Left forelimb (tissue), 1 donor: ENCODE measurements around the gene RNU1-2.
A peak's percentile ranks its signal among the peaks of the same experiment; 100 is the strongest.
"Not testable (repeated sequence)": the region's sequence is repeated elsewhere in the genome, so short reads cannot be mapped to it uniquely, and the experiment has no call there.

Source experiments
- DNase-seq: peaks from one replicate; pipeline ENCODE4 v3.0.0-alpha.2; 2018; ENCODE audit warnings: low spot score

RNU1-2 gene

DNA sequence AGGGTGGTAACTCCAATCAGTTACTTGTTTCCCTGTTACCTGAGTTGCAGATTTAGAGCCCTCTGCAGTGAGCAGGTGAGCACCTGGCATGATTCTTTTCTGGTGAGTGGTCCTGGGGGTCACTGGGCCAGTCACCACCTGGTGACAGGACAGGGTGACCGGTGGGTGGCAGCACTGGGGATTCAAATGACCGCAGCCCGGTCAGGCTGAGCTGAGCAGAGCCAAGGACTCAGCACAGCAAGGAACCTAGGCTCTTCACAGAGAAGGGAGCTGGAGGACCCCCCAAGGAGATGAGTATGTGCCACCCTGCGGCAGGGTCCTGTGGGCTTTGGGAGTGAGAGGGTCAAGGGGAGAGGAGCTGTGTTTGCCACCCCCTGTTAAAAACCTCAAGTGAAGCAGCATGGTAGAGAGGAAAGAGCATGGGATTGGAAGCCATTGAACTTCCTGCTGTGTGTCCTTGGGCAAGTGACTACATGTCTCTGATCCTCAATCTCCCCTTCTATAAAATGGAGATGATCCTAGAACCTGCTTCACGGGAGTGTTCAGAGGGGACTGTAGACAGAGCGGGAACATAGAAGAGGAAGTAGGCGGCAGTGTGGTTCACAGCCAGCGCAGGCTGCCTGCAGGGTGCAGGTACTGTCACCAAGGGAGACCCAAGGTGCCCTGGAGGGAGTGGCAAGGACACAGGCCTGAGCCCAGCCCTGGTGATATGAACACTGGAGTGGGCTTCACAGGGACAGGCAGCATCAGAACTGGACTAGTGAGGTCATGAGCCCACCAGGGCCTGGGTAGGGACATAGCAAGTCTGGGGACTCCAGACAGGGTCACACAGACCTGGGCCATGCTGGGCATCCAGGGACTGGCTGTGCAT lies 16.3 kb downstream of the RNU1-2 start:
- not testable (repeated sequence) for DNase-seq

DNA sequence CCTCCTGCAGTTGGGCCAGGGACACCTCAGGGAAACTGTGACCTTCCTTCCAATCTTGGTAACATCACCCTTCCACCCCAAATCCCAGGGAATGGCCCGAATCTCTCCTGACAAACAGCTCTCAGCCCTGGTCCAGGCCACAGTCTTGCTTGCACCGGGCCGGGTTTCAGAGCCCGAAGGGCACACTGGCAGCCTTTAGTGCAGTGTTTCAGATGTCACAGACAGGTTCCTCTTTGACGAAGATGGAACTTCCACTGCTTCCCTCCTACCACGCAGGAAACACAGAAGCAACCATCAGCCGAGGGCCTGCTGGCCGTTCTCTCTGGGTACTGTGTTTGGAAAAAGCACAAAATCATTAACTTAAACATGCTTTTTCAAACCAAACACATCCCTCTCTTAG lies 17.0 kb downstream of the RNU1-2 start:
- DNase-seq, result not testable (repeated sequence)

DNA sequence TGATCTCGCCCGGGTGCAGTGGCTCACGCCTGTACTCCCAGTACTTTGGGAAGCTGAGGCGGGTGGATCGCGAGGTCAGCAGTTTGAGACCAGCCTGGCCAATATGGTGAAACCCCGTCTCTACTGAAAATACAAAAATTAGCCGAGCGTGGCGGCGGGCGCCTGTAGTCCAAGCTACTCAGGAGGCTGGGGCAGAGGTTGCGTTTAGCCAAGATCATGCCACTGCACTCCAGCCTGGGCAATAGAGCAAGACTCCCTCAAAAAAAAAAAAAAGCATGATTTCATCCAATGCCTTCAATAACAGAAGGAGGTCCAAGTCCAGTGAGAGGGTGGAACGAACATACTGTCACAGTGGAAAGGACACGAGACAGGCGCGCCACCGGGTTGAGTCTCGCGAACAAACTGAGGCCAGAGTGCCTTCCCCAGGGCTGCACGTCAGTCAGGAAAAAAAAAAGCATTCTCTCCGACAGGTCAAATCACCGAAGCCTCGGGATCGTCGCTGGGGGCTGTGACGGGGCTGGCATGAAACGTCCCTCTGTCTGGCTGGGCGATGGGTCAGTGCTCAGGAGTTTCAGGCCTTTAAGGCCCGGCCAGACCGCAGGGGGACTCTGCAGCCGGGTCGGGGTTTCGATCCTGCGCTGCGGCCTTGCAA lies 17.5 kb downstream of the RNU1-2 start:
- DNase-seq, result no peak

DNA sequence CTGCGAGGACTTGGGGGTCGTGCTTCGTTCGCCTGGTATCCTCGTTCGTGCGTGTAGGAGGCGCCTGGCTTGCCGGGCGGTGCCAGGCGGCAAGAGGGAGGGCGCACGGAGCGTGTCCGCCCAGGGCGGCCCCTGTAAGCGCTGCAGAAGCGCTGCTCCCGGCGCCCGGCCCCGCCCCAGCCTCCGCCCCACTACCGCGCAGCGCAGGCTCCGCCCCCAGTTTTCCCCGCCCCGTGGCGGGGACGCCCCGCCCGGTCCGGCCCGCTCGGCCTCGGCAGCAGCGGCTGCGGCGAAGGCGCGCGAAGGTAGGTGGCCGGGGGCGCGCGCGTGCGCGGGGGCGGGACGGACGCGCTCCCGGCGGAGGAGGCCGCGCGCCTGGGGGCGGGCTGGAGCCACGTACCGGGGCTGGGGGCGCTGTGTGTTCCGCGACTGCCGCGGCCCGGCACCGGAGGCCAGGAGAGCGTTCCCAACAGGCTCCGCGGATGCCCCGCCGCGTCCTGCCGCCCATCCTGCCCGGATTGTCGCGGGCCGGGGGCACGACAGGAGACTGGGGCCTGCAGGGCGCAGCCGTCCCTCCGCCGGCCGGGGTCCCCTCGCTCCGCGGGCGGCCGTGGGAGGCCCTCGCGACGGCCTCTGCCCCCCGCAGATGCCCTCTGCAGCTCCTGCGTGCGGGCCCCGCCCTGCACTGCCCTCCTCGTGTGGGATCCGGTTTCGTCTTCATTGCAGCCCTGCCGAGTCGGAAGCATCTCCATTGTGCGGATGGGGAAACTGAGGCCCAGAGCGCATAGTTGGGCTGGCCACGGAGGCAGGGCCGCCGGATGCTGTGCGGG lies 18.3 kb downstream of the RNU1-2 start:
- peak; percentile 98 for DNase-seq

DNA sequence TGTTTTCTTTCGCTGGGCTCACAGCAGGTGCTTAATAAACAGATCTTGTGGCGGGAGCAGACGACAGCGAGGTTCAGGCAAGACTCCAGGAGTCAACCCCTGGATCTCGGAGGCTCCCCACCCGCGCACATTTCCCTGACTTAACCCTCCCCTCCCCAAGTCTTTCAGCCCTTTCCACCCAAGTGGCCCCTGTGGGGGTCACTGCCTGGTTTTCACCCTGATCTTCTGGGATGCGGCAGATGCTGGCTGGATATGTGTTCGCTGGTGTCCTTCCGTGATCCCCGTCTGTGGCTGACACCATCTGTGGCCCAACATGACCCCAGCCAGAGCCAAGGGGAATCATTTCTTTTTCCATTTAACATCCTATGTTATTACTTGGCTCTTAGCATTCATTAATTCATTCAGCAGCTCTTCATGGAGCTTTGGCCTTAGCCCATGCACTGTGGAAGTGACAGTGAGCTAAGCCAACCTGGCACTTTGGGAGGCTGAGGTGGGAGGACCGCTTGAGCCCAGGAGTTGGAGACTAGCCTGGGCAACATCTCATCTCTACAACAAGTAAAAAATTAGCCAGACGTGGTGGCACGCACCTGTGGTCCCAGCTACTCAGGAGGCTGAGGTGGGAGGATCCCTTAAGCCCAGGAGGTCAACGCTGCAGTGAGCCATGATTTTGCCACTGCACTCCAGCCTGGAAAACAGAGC lies 19.3 kb downstream of the RNU1-2 start:
- not testable (repeated sequence) for DNase-seq

DNA sequence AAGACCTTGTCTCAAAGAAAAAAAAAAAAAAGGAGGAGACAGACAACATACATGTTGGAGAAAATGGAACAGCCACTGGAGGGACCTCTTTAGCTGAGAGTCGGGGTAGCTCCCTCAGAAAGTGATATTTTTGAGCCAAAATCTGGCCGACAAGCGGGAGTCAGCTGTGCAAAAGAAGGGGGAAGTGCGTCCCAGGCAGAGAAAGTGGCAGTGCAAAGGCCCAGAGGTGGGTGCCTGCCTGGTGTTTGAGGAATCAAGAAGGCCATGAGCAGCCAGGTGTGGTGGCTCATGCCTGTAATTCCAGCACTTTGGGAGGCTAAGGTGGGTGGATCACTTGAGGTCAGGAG lies 19.8 kb downstream of the RNU1-2 start:
- DNase-seq, result no peak

DNA sequence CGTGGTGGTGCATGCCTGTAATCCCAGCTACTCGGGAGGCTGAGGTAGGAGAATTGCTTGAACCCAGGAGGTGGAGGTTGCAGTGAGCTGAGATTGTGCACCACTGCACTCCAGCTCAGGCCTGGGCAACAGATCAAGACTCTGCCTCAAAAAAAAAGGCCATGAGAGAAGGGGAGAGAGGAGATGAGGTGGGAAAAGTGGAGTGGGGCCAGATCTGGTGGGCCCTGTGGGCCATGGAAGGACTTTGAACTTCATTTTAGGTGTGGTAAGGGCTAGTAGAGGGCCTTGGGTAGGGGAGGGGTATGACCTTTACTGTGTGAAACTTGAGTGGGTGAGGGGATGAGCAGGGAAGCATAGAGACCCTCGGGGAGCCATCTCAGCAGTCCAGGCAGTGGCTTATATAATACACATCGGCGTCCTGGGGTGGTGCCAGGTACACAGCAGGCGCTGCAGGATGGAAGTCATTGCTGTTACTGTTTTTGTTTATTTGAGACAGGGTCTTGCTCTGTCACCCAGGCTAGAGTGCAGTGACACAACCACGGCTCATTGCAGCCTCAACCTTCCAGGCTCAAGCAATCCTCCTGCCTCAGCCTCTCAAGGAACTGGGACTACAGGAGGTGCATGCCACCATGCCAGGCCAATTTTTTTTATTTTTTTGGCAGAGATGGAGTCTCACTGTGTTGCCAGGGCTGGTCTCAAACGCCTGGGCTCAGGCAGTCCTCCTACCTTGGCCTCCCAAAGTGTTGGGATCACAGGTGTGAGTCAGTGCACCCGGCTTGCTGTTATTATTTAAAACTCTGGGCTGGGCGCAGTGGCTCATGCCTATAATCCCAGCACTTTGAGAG lies 20.5 kb downstream of the RNU1-2 start:
- DNase-seq, result not testable (repeated sequence)

DNA sequence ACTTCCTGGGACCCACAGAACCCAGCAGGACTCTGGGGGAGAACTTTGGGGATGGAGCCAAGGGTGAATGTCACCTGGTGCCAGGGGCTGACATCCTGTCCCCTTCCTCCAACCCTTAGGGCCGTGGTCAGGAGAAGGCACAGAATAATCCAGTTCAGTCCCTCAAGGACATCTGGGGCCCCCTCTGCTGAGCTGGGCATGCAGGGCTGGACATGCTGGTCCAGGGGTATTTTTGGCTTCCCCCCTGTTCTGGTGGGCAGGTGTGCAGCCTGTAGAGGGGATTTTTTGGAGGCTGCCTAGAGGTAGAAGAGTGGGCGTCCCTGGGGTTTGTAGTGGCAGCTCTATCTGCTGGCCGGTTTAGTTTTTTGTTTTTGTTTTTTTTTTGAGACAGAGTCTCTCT lies 22.6 kb downstream of the RNU1-2 start:
- no peak for DNase-seq

DNA sequence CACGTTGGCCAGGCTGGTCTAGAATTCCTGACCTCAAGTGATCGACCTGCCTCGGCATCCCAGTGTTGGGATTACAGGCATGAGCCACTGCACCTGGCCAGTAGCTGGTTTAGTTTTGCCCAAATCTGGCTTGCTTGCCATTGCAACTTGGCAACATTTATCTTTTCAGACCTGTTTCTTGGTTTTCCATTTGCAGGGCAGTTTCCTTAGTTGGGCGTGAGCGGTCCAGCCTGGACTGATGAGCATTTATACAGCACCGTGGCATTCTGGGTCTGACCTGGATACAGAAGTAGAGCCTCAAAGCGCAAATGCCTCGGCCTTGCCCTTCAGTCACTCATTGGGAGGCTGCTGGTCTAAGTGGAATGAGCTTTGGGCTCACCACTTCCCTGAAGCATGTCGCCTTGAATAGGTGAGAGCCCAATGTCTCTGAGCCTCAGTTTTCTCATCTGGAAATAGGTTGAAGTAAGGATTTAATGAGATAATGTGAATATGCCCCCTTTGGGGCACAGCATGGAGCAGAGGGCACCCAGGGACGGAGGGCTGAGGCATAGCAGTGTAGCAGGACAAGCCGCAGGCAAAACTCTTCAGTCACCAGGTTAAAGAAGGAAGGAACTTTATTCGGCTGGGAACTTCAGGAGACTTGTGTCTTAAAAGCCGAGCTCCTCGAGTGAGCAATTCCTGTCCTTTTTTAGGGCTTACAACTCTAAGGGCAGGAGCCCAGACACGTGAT lies 23.3 kb downstream of the RNU1-2 start:
- not testable (repeated sequence) for DNase-seq

DNA sequence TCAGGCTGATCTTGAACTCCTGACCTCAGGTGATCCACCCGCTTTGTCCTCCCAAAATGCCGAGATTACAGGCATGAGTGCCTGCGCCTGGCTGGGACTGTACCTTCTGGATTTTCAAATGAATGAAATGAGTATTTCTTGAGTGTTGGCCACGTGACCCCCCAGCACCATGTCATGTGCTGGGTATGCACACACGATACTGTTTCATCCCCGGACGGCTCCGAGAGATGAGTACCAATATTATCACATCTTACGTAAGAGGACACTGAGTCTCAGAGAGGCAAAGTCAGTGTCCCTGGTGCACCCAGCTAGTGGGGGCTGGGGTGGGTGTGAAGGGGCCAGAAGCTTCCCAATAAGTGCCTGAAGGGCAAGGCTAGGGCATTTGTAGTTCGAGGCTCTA lies 25.2 kb downstream of the RNU1-2 start:
- DNase-seq, result no peak

DNA sequence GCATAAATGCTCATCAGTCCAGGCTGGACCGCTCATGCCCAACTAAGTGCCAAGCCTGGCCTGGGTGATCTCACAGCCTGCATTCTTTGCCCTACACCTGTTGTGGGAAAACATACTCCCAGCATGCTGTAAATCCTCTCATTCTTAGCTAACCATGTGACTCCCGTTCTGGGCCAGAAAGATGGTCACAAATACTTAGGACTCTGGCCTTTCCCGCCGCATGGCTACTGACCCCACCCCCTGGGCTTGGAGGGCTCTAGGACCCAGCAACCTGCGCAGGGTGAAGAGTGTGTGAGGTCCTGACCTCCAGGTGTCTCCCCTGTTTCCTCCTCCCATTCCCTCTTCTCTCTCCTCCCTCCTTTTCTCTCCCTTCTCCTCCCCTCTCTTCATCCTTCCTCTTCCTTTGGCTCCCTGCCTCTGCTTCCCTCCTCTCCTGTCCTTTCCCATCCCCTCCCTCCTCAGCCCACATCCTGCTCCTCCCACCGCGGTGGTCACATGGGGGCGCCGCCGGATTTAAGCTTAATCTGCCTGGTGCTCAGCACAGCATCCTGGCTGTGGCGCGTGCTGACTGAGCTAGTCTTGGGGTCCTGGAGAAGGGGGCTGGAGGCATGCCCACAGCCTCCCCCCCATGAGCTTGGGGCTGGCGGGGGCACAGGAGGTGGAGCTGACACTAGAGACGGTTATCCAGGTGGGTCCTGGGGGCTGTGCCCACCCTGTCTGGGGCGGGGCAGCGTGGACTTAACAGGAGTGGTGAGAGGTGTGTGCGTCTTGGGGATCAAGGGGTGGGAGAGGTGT lies 25.8 kb downstream of the RNU1-2 start, which contains the start of gene CROCC:
CROCC (plus strand) TSS at position 541 of the 795 bp plus-strand sequence; CDS start at position 629, 88 bp downstream.
- no peak for DNase-seq

DNA sequence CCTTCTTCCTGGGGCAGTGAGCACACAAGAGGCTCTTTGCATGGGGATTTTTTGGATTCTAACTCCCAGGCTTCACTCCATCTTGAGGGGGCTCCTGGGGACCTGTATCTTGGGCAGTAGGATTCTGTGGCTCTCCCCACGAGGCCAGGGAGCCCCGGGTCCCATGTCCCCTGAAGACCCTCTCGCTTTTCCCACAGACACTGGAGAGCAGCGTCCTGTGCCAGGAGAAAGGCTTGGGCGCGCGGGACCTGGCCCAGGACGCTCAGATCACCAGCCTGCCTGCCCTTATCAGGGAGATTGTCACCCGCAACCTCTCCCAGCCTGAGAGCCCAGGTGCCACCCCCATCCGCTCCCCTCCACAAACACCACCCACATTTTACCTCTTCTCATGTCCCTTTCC lies 26.7 kb downstream of the RNU1-2 start:
- no peak for DNase-seq

DNA sequence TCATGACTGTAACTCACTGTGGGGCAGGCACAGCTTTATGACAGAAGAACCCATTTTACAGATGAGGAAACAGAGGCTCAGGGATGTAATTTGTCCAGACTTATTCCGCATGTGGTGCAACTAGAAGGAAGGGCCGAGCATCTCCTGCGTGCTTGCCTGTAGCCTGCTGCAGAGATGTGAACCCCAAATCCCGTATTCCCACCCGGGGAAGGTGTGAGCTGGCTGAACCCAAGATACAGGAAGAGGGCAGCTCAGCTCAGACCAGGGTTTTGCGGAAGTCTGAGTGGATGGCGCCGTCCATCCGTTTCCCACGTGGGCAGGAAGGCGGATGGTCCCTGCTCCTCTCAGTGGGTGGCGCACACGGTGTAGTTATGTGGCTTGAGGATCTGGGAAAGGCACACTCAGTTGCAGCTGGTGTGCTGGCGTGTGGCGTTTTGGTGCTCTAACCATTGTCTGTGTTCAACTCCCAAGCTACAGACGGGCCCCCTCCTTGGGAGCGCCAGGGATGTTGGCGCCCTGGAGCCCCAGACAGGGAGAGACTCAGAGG lies 27.2 kb downstream of the RNU1-2 start:
- no peak for DNase-seq

DNA sequence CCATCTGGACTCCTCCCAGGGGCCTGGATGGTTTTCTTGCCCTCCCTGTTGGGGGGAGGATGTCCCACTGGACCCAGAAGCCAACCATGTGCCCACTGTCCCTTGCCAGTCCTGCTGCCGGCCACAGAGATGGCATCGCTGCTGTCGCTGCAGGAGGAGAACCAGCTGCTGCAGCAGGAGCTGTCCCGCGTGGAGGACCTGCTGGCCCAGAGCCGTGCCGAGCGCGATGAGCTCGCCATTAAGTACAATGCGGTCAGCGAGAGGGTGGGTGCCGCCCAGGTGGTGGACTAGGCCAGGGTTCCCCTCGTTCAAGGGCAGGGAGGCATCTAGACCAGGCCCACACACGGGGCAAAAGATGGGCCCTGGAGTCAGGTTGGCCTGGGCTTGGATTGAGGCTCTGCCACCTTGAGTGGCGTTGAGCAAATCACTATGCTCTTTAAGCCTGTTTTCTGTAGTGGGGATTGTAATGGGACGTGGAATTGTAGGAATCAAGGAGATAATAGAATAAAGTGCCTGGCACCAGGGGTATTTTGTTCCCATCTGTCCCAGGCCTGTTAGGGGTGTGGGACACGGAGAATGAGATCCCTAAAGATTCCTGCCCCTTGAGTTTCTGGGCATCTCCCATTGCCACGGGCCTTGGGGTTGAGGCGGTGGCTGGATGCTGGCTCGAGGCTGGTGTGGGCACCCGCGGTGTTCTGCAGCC lies 28.6 kb downstream of the RNU1-2 start:
- DNase-seq, result no peak

DNA sequence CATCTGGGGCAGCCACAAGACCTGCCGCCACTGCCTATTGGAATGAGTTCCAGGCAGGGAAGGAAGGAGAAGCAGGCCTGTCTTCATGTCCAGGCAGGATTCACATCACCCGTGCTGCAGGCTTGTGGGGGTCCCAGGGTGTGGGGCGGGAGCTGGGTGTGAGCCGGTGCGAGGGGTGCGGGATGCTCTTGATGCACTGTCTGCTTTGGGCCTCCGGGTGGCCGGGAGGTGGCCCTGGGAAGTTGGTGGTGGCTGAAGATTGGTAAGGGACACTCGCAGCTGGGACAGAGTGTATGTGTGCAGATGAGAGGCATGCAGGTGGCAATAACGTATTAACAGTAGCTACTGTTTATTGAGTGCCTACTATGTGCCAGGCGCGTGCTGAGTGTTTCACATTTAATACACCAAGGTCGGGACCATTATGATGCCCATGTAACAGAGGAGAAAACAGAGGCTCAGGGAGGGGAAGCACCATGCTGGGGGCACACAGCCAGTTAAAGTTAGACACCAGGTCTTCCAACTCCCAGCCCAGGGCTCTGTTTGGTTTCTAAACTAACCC lies 29.2 kb downstream of the RNU1-2 start:
- DNase-seq, result no peak

DNA sequence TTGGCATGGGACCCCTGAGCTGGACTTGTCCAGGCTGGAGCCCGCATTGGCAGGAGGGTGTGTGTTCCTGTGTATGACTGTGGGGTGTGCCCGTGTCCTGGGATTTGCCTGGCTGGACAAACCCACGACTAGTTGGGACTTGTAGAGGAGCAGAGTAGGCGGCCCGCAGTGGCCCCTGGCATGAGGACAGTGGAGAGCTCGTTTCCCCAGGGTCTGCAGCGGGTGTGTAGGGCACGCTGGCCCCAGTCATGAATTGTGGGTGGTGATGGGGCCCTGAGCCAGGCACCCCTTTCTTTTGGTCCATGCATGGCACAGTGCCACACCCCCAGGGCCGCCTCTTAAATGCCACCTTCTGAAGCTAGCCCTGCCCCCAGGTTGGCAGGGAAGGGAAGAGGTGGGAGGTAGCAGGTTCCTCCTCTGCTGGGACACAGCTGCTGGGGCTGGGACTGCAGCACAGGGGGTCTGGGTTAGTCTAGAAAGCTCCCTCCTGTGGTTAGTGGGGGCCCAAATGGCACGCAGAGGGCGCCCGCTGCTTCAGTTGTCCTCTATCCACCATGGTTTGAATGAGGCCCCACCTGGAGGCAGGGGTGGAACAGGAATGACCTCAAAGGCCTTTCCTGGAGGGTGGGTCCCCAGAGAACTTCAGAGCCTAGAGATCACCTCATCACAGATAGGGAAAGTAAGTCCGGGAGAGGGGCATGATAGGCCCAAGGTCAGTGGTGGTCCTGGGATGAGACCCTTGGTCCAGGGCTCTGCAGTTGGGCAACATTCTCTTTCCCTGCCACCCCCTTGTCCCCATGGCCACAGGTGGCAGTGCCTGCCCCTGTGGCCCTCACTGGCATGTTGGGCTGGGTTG lies 30.1 kb downstream of the RNU1-2 start:
- no peak for DNase-seq

DNA sequence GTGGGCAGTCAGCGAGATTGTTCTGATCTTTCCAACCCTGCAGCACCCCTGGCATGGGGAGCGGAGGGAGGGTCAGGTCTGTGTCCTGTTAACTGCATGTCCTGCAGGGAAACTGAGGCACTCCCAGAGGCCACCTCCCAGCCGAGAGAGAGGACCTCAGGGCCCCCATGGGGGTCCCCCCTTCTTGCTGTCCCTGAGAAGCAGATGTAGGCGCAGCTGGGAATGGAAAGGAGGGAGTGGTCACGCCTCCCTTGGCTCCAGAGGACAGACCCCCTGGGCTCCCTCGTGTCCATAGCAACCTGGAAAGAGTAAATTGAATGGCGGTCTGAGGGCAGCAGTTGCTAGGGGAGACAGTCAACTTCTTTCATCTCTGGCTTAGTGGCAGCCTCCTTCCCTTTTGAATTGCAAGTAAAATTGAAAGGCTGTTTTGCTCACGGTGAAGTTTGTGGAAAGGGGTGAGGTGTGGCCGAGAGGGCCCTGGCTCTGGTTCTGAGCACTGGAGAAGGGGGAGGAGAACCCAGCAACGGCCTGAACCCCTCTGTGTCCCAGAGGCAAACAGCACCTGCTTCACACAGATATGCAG lies 30.8 kb downstream of the RNU1-2 start:
- no peak for DNase-seq
